T-cell (primary cell): Measurements from ENCODE around the gene PLAGL2. TPM values are rescaled to one million over a fixed set of nuclear protein-coding genes. Genes with fewer than 3 reads are reported as not detected.
A peak's percentile ranks its signal among the peaks of the same experiment; 100 is the strongest.

Experiments
- ATAC-seq, 4 experiments: fragments of 200-7000 bp in 3 of 4; fragments of 150-1000 bp in 1 of 4; cut with Tn5 transposase; replicated peaks in 1 of 4; 1 replicate in 3 of 4; 2 replicates in 1 of 4; pipeline ENCODE4 v1.10.0; 2021; ENCODE audit warnings: moderate library complexity in 3 of 4, mild to moderate bottlenecking in 2 of 4, moderate number of reproducible peaks in 1 of 4
- CTCF ChIA-PET, 2 donors: fragments of 300-600 bp; sonication (Branson Sonifier 250); formaldehyde crosslinking; loops; one replicate each; lab custom pipeline; 2022; ENCODE audit warnings: antibody characterized with exemption in 2 of 2; lab: Charles Lee
- POLR2A ChIA-PET, 2 donors: fragments of 300-600 bp; sonication (Branson Sonifier 250); formaldehyde crosslinking; loops; one replicate each; lab custom pipeline; 2022; ENCODE audit warnings: antibody characterized with exemption in 2 of 2; lab: Charles Lee
- DNase-seq, 35 experiments: peaks; one replicate each; pipeline versions ENCODE4 v3.0.0 to v3.0.0-alpha.2; 2013 to 2023
- H3K27ac ChIP-seq: one replicate; pipeline ENCODE4 v1.5.1; 2013; ENCODE audit warnings: low read length
- H3K27me3 ChIP-seq, 2 experiments: replicated peaks in 1 of 2; 1 replicate in 1 of 2; 2 replicates in 1 of 2; pipeline versions ENCODE4 v1.6.1 to v1.7.0; 2013; ENCODE audit warnings: low read length in 1 of 2, mixed read lengths in 1 of 2; ENCODE audit not compliant: control insufficient read depth in 2 of 2, insufficient read depth in 2 of 2; ENCODE audit errors: extremely low read depth in 1 of 2
- H3K36me3 ChIP-seq, 2 donors: 1 replicate in 1 of 2; 2 replicates in 1 of 2; pipeline versions ENCODE4 v1.6.1 to v1.7.0; 2013; ENCODE audit warnings: low read length in 1 of 2; ENCODE audit not compliant: control insufficient read depth in 2 of 2, insufficient read depth in 1 of 2; ENCODE audit errors: extremely low read depth in 1 of 2
- H3K4me1 ChIP-seq, 2 experiments: 1 replicate in 1 of 2; 2 replicates in 1 of 2; pipeline versions ENCODE4 v1.6.1 to v1.7.0; 2013; ENCODE audit warnings: low read length in 2 of 2, mixed read lengths in 1 of 2; ENCODE audit not compliant: insufficient read depth in 2 of 2, control insufficient read depth in 1 of 2; ENCODE audit errors: extremely low read depth in 1 of 2
- H3K4me3 ChIP-seq, 2 donors: 1 replicate in 1 of 2; 2 replicates in 1 of 2; pipeline versions ENCODE4 v1.5.1 to v1.7.0; 2013; ENCODE audit warnings: mild to moderate bottlenecking in 2 of 2, low read length in 1 of 2, moderate library complexity in 1 of 2; ENCODE audit not compliant: control insufficient read depth in 1 of 2; ENCODE audit errors: extremely low read depth in 1 of 2
- H3K9me3 ChIP-seq: 2 replicates; pipeline ENCODE4 v1.7.0; 2013
- H3K27ac Mint-ChIP-seq, 2 donors: one replicate each; pipeline ENCODE4 v1.8.0; 2020 to 2021; ENCODE audit warnings: mild to moderate bottlenecking in 2 of 2, mixed read lengths in 2 of 2
- H3K27me3 Mint-ChIP-seq, 2 donors: one replicate each; pipeline ENCODE4 v1.8.0; 2021 to 2022; ENCODE audit warnings: mixed read lengths in 2 of 2
- H3K36me3 Mint-ChIP-seq: one replicate; pipeline ENCODE4 v1.8.0; 2021; ENCODE audit warnings: mixed read lengths
- H3K4me1 Mint-ChIP-seq, 3 donors: one replicate each; pipeline ENCODE4 v1.8.0; 2020 to 2022; ENCODE audit warnings: mixed read lengths in 3 of 3, mild to moderate bottlenecking in 1 of 3
- H3K4me3 Mint-ChIP-seq, 3 donors: one replicate each; pipeline ENCODE4 v1.8.0; 2020 to 2022; ENCODE audit warnings: mild to moderate bottlenecking in 3 of 3, mixed read lengths in 3 of 3, moderate library complexity in 3 of 3
- H3K9me3 Mint-ChIP-seq, 3 donors: one replicate each; pipeline ENCODE4 v1.8.0; 2020 to 2022; ENCODE audit warnings: mixed read lengths in 3 of 3
- WGBS: methylation state at CpG from one replicate; pipeline ENCODE4 v1.1.5; 2013; ENCODE audit warnings: missing lambda C conversion rate; ENCODE audit not compliant: insufficient coverage; 5-methylcytosine and 5-hydroxymethylcytosine counted together
- total RNA-seq, 35 experiments: library from RNA in 6 of 35; stranded (reverse) in 6 of 35; fragments of 120-200 nt in 1 of 35; gene quantifications; one replicate each; pipeline versions ENCODE4 v1.2.1 to v1.2.4 and lab custom pipeline; 2013 to 2026

The PLAGL2 gene
- total RNA-seq, 5 donors from 2014 or later (not counting 1 experiment from before 2014, with no cell fraction given), result 12.6 to 18.2 (median 16.3) TPM

DNA sequence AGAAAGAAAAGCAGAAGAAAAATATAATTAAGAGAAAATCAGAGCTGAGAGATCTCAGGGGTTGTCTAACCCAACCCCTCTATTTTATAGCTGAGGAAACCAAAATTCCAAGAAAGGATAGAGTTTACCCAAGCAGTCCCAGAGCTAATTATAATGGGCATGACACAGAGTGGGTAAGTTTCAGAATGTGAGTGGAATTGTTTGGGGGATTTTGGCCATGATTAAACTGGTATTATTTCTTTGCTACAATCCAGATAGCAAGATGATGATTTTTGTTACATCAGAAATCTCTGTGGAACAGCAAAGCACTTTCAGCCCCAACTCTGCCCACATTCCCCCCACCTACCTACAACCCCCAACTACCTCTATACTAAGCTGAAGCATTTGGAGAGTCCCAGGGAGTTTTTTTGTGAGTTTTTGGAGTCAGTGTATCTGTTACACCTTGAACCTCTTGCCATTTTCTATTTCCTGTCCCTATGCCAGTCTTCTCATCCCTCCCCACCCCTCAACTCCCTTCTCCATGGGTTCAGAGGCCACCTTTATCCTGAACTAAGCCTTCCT lies 24.9 kb upstream of the PLAGL2 start:
- peaks cover 18 to 26% (median 21%) of the 10 kb centered on the region in 3 donors for H3K4me1 Mint-ChIP-seq
- H3K27me3 ChIP-seq, result no peaks in the 10 kb centered on the region
- ATAC-seq (no peak), DNase-seq (no peak)
- H3K9me3 ChIP-seq, result no peaks in the 10 kb centered on the region
- POLR2A ChIA-PET, result no interaction called here
- no peak overlapping the region for H3K4me3 ChIP-seq
- peak overlapping the region in 1 of 3 donors; percentile 60 for H3K4me3 Mint-ChIP-seq
- H3K9me3 Mint-ChIP-seq, result no peaks in the 10 kb centered on the region
- peaks cover 58% of the 10 kb centered on the region for H3K36me3 Mint-ChIP-seq
- peaks cover 5 to 62% of the 10 kb centered on the region in 2 donors for H3K36me3 ChIP-seq
- CTCF ChIA-PET, result interaction anchor here in 1 of 2 donors (0.5 to 0.8 kb wide), 3 partner anchors 16 to 437 kb away, joined by 4 to 7 read pairs (median 5); no protein-coding TSS in a partner anchor
- peaks cover 8 to 26% of the 10 kb centered on the region in 2 experiments for H3K4me1 ChIP-seq
- peak overlapping the region; percentile 80 for H3K27ac ChIP-seq
- no peaks in the 10 kb centered on the region for H3K27me3 Mint-ChIP-seq
- peak overlapping the region; percentile 97 to 99 for H3K27ac Mint-ChIP-seq

- H3K27me3 Mint-ChIP-seq, result no peaks in the 10 kb centered on the region
- Histone ChIP-seq H3K4me3 (no peak overlapping the region), H3K27me3 (no peaks in the 10 kb centered on the region), H3K27ac (peak overlapping the region; percentile 80), H3K36me3 (peaks cover 5 to 68% of the 10 kb centered on the region in 2 donors), H3K9me3 (no peaks in the 10 kb centered on the region), H3K4me1 (peaks cover 8 to 26% of the 10 kb centered on the region in 2 experiments)
- H3K27ac Mint-ChIP-seq, result peak overlapping the region; percentile 97 to 99
- DNase-seq, result peak in 33 of 35 experiments; percentile 1 to 69 (median 23)
- H3K9me3 Mint-ChIP-seq, result no peaks in the 10 kb centered on the region
- peak; percentile 87 to 98 (median 97) for ATAC-seq
- H3K4me1 Mint-ChIP-seq, result peaks cover 18 to 26% (median 21%) of the 10 kb centered on the region in 3 donors
- H3K4me3 Mint-ChIP-seq, result peak overlapping the region in 1 of 3 donors; percentile 60
- H3K36me3 Mint-ChIP-seq, result peaks cover 53% of the 10 kb centered on the region
- ChIA-PET CTCF (interaction anchor here in 1 of 2 donors (0.5 kb wide), 1 partner anchor 17 kb away, joined by 5 read pairs; no protein-coding TSS in a partner anchor), POLR2A (no interaction called here)
- WGBS, result 32% methylated on average over 2 of the region's 4 CpGs
Measured at GRCh38 chr20:32231847-32232246, 24.3 kb upstream of the PLAGL2 start.

- no peaks in the 10 kb centered on the region for H3K9me3 Mint-ChIP-seq
- H3K27me3 Mint-ChIP-seq, result no peaks in the 10 kb centered on the region
- peaks cover 18 to 26% (median 21%) of the 10 kb centered on the region in 3 donors for H3K4me1 Mint-ChIP-seq
- Histone ChIP-seq H3K27me3 (no peaks in the 10 kb centered on the region), H3K9me3 (no peaks in the 10 kb centered on the region), H3K27ac (peak overlapping the region; percentile 80), H3K36me3 (peaks cover 5 to 72% of the 10 kb centered on the region in 2 donors), H3K4me1 (peaks cover 8 to 26% of the 10 kb centered on the region in 2 experiments), H3K4me3 (no peak overlapping the region)
- ChIA-PET CTCF (no interaction called here), POLR2A (no interaction called here)
- peak overlapping the region; percentile 97 to 99 for H3K27ac Mint-ChIP-seq
- ATAC-seq (no peak), DNase-seq (no peak)
- no CpG with 5 or more reads among the region's 4 CpGs for WGBS
- H3K4me3 Mint-ChIP-seq, result no peak overlapping the region
- H3K36me3 Mint-ChIP-seq, result peaks cover 50% of the 10 kb centered on the region
Measured at GRCh38 chr20:32231245-32231644, 23.7 kb upstream of the PLAGL2 start.

DNA sequence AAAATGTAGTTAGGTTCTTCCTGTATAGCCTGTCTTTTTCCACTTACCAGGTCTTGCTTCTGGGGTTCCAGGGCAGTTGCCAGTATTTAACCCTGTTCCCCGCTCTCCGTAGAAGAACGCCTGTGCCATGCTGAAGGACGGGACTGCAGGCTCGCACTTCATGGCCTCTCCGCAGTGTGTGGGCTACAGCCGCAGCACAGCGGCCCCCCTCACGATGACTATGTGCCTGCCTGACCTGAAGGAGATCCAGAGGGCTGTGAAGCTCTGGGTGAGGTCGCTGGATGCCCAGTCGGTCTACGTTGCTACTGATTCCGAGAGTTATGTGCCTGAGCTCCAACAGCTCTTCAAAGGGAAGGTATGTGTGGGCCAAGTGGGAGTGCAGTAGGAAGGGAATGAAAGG lies 23.2 kb upstream of the PLAGL2 start:
- Histone ChIP-seq H3K27ac (no peak overlapping the region), H3K4me1 (peaks cover 8 to 26% of the 10 kb centered on the region in 2 experiments), H3K9me3 (no peaks in the 10 kb centered on the region), H3K4me3 (no peak overlapping the region), H3K36me3 (peaks cover 5 to 66% of the 10 kb centered on the region in 2 donors), H3K27me3 (no peaks in the 10 kb centered on the region)
- peaks cover 48% of the 10 kb centered on the region for H3K36me3 Mint-ChIP-seq
- DNase-seq (no peak), ATAC-seq (no peak)
- H3K9me3 Mint-ChIP-seq, result no peaks in the 10 kb centered on the region
- H3K4me1 Mint-ChIP-seq, result peaks cover 18 to 26% (median 21%) of the 10 kb centered on the region in 3 donors
- peak overlapping the region in 1 of 2 donors; percentile 33 for H3K27ac Mint-ChIP-seq
- CTCF ChIA-PET, result no interaction called here
- H3K4me3 Mint-ChIP-seq, result no peak overlapping the region
- WGBS, result 97% methylated on average over 10 of the region's 13 CpGs
- H3K27me3 Mint-ChIP-seq, result no peaks in the 10 kb centered on the region
- POLR2A ChIA-PET, result no interaction called here

- Mint-ChIP-seq H3K4me1 (peaks cover 18 to 26% (median 21%) of the 10 kb centered on the region in 3 donors), H3K27me3 (no peaks in the 10 kb centered on the region), H3K9me3 (no peaks in the 10 kb centered on the region), H3K27ac (no peak overlapping the region), H3K36me3 (peaks cover 38% of the 10 kb centered on the region), H3K4me3 (no peak overlapping the region)
- H3K4me3 ChIP-seq, result no peak overlapping the region
- ChIA-PET CTCF (interaction anchor here in 1 of 2 donors (0.7 kb wide), 1 partner anchor 141 kb away, joined by 3 read pairs; no protein-coding TSS in a partner anchor), POLR2A (no interaction called here)
- H3K27me3 ChIP-seq, result no peaks in the 10 kb centered on the region
- H3K9me3 ChIP-seq, result no peaks in the 10 kb centered on the region
- H3K36me3 ChIP-seq, result peaks cover 1 to 53% of the 10 kb centered on the region in 2 donors
- ATAC-seq (no peak), DNase-seq (no peak)
- H3K27ac ChIP-seq, result no peak overlapping the region
- 95% methylated on average over 3 of the region's 5 CpGs for WGBS
- peaks cover 8 to 23% of the 10 kb centered on the region in 2 experiments for H3K4me1 ChIP-seq
Measured at GRCh38 chr20:32229251-32229747, 21.8 kb upstream of the PLAGL2 start.

DNA sequence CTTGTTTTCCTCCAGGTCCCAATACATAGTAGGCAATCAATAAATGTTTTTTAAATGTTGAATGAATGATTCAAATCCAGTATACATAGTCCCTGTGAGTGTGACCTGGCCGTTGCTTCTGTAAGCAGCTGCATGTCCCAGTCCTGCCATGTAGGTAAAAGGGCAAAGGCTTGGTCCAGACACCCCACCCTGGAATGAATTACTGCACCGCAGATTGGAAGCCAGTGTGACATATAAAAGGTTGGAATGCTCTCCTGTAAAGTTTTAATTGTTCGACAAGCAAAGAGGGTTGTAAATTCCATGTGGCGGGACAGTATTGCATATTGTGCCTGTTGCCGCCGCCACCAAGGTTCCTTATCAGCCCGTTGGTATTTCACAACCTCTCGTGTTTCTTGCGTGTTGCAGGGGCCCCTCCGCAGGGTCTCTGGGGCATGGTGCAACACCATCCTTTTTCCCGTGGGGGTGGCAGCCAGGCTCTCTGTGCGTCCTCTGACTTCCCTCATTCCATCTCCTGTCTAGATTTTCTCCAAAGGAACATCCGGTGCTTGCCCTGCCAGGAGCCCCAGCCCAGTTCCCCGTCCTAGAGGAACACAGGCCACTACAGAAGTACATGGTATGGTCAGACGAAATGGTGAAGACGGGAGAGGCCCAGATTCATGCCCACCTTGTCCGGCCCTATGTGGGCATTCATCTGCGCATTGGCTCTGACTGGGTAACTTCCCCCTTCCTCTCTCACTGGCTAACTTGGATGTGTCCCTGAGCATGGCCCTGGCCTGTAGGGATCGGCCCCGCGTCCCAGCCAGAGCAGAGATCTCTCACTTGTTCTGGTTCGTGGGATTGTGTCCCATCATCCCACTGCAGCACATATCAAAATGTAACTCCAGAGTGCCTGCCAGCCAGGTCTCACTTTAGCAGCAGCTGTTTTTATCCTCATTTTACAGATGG lies 20.5 kb upstream of the PLAGL2 start:
- no peak overlapping the region for H3K4me3 Mint-ChIP-seq
- H3K36me3 ChIP-seq, result peaks cover 0 to 50% of the 10 kb centered on the region in 2 donors
- no peaks in the 10 kb centered on the region for H3K9me3 ChIP-seq
- no peak overlapping the region for H3K27ac ChIP-seq
- H3K4me1 Mint-ChIP-seq, result peaks cover 18 to 19% (median 19%) of the 10 kb centered on the region in 3 donors
- H3K4me3 ChIP-seq, result no peak overlapping the region
- no peaks in the 10 kb centered on the region for H3K27me3 Mint-ChIP-seq
- WGBS, result 95% methylated on average over 17 of the region's 22 CpGs
- ChIA-PET POLR2A (no interaction called here), CTCF (no interaction called here)
- H3K9me3 Mint-ChIP-seq, result no peaks in the 10 kb centered on the region
- H3K4me1 ChIP-seq, result peaks cover 8 to 13% of the 10 kb centered on the region in 2 experiments
- no peak for DNase-seq
- ATAC-seq, result no peak
- peaks cover 37% of the 10 kb centered on the region for H3K36me3 Mint-ChIP-seq
- no peak overlapping the region for H3K27ac Mint-ChIP-seq
- no peaks in the 10 kb centered on the region for H3K27me3 ChIP-seq
